Liver (tissue), 9 donors: ENCODE results near the gene HMX1. TPM values are rescaled to one million over a fixed set of nuclear protein-coding genes. Genes with fewer than 3 reads are reported as not detected.

Source experiments
- DNase-seq: peaks from one replicate; pipeline ENCODE4 v3.0.0-alpha.2; 2017; ENCODE audit warnings: low spot score
- H3K27ac ChIP-seq, 2 donors: one replicate each; pipeline ENCODE4 v1.7.0; 2013; ENCODE audit warnings: inconsistent platforms in 2 of 2, low read length in 2 of 2, control low read depth in 1 of 2, low read depth in 1 of 2, mild to moderate bottlenecking in 1 of 2
- H3K27me3 ChIP-seq, 4 donors: one replicate each; pipeline versions ENCODE4 v1.6.1 to v1.7.0; 2013; ENCODE audit warnings: low read length in 3 of 4, inconsistent platforms in 1 of 4, mild to moderate bottlenecking in 1 of 4, moderate library complexity in 1 of 4; ENCODE audit not compliant: control insufficient read depth in 4 of 4, insufficient read depth in 4 of 4
- H3K36me3 ChIP-seq, 4 donors: one replicate each; pipeline versions ENCODE4 v1.6.1 to v1.7.0; 2013; ENCODE audit warnings: low read length in 3 of 4, mild to moderate bottlenecking in 3 of 4, low read depth in 1 of 4, moderate library complexity in 1 of 4; ENCODE audit not compliant: control insufficient read depth in 4 of 4, insufficient read depth in 3 of 4
- H3K4me1 ChIP-seq, 4 donors: one replicate each; pipeline versions ENCODE4 v1.6.1 to v1.7.0; 2013; ENCODE audit warnings: low read length in 3 of 4, mild to moderate bottlenecking in 3 of 4, moderate library complexity in 1 of 4; ENCODE audit not compliant: control insufficient read depth in 4 of 4, insufficient read depth in 4 of 4
- H3K4me3 ChIP-seq, 3 donors: one replicate each; pipeline versions ENCODE4 v1.6.1 to v1.7.0; 2013; ENCODE audit warnings: low read length in 3 of 3, control low read depth in 1 of 3, low read depth in 1 of 3, mild to moderate bottlenecking in 1 of 3
- H3K9ac ChIP-seq, 2 donors: one replicate each; pipeline ENCODE4 v1.7.0; 2013; ENCODE audit warnings: low read length in 2 of 2, mild to moderate bottlenecking in 2 of 2, moderate library complexity in 2 of 2, control low read depth in 1 of 2, low read depth in 1 of 2
- H3K9me3 ChIP-seq, 4 donors: one replicate each; pipeline versions ENCODE4 v1.6.1 to v1.7.0; 2013; ENCODE audit warnings: low read length in 3 of 4; ENCODE audit not compliant: control insufficient read depth in 4 of 4
- CTCF ChIP-seq: fragments of 150-350 bp; IDR thresholded peaks from 2 replicates; pipeline ENCODE4 v1.5.1; 2017; ENCODE audit warnings: improper control_type of control experiment, low read depth, low read length; ENCODE audit not compliant: missing input control
- EGR1 ChIP-seq, 2 donors: IDR thresholded peaks; 2 replicates each; pipeline ENCODE4 v1.6.1; 2016 to 2018; ENCODE audit warnings: antibody characterized with exemption in 2 of 2, low read depth in 2 of 2
- FOXA1 ChIP-seq: IDR thresholded peaks from 2 replicates; pipeline ENCODE4 v1.6.1; 2016; ENCODE audit warnings: antibody characterized with exemption
- HNF4A ChIP-seq, 2 donors: conservative IDR thresholded peaks; 2 replicates each; pipeline ENCODE4 v1.6.1; 2016; ENCODE audit warnings: antibody characterized with exemption in 2 of 2, mild to moderate bottlenecking in 2 of 2
- NR2F2 ChIP-seq: IDR thresholded peaks from 2 replicates; pipeline ENCODE4 v1.6.1; 2016; ENCODE audit warnings: antibody characterized with exemption
- RAD21 ChIP-seq, 2 donors: IDR thresholded peaks; 2 replicates each; pipeline ENCODE4 v1.6.1; 2016; ENCODE audit warnings: antibody characterized with exemption in 2 of 2, mild to moderate bottlenecking in 2 of 2
- TAF1 ChIP-seq: conservative IDR thresholded peaks from 2 replicates; pipeline ENCODE4 v1.6.1; 2016; ENCODE audit warnings: antibody characterized with exemption, mild to moderate bottlenecking
- WGBS: extraction: QIAGEN DNeasy Blood & Tissue Kit; methylation state at CpG from one replicate; pipeline ENCODE4 v1.1.7; 2013; 5-methylcytosine and 5-hydroxymethylcytosine counted together
- polyA plus RNA-seq, 2 donors: library from polyadenylated mRNA; stranded (reverse) in 1 of 2; unstranded in 1 of 2; fragments of 200-250 nt in 1 of 2; fragments of >200 nt in 1 of 2; fragmentation: Nextera tagmentation in 1 of 2; extraction: Ambion mirVana in 1 of 2; gene quantifications; one replicate each; pipeline versions ENCODE4 v1.2.1 to v1.2.3, GENCODE V29; 2013 to 2015
- total RNA-seq, 2 donors: library from RNA; depleted of rRNA; stranded (reverse); fragments of >200 nt; gene quantifications; one replicate each; pipeline ENCODE4 v1.2.3, GENCODE V29; 2014
- TF ChIP-seq, protein P1 (sequence below): IDR thresholded peaks from 2 replicates; pipeline ENCODE4 v1.6.1; 2016; ENCODE audit warnings: antibody characterized with exemption
- TF ChIP-seq, protein P2 (sequence below): IDR thresholded peaks from 2 replicates; pipeline ENCODE4 v1.6.1; 2016; ENCODE audit warnings: antibody characterized with exemption
- TF ChIP-seq, protein P3 (sequence below): IDR thresholded peaks from 2 replicates; pipeline ENCODE4 v1.6.1; 2016; ENCODE audit warnings: antibody characterized with exemption
- donor health status: healthy.
- donor health status: healthy.
- donor health status: healthy.
- donor health status: healthy.
- donor health status: healthy.

The HMX1 gene
- total and polyA plus RNA-seq, 4 donors = not detected

DNA sequence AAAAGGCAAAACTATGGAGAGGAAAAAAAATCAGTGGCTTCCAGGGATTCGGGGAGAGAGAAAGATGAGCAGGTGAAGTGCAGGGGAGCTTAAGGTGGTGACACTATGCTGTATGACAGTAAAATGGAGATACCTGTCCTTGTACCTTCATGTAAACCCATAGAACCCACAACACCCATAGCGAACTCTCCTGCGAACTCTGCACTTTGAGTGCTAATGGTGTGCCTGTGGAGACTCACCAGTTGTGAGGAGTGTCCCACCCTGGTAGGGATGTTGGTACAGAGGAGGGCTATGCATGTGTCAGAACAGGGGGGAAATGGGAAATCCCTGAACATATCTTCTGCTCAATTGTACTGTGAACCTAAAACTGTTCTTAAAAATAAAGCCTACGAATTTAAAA is 42.8 kb downstream of the HMX1 start:
- Histone ChIP-seq H3K9me3 (peaks cover 0 to 3% (median 2%) of the 10 kb centered on the region in 4 donors), H3K27me3 (peaks cover 0 to 4% (median 0%) of the 10 kb centered on the region in 4 donors), H3K4me3 (no peak overlapping the region), H3K4me1 (no peaks in the 10 kb centered on the region), H3K36me3 (no peaks in the 10 kb centered on the region), H3K9ac (no peak overlapping the region), H3K27ac (no peak overlapping the region)
- DNase-seq = no peak
- 77% methylated on average over 4 of the region's 4 CpGs for WGBS
- TF ChIP-seq, protein P1, sequence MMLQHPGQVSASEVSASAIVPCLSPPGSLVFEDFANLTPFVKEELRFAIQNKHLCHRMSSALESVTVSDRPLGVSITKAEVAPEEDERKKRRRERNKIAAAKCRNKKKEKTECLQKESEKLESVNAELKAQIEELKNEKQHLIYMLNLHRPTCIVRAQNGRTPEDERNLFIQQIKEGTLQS = no peak
- TF ChIP-seq FOXA1 (no peak), TAF1 (no peak), RAD21 (IDR thresholded peaks at IDR 0.05) (no peak), CTCF (no peak), HNF4A (conservative IDR thresholded peaks at IDR 0.05) (no peak), NR2F2 (no peak)

DNA sequence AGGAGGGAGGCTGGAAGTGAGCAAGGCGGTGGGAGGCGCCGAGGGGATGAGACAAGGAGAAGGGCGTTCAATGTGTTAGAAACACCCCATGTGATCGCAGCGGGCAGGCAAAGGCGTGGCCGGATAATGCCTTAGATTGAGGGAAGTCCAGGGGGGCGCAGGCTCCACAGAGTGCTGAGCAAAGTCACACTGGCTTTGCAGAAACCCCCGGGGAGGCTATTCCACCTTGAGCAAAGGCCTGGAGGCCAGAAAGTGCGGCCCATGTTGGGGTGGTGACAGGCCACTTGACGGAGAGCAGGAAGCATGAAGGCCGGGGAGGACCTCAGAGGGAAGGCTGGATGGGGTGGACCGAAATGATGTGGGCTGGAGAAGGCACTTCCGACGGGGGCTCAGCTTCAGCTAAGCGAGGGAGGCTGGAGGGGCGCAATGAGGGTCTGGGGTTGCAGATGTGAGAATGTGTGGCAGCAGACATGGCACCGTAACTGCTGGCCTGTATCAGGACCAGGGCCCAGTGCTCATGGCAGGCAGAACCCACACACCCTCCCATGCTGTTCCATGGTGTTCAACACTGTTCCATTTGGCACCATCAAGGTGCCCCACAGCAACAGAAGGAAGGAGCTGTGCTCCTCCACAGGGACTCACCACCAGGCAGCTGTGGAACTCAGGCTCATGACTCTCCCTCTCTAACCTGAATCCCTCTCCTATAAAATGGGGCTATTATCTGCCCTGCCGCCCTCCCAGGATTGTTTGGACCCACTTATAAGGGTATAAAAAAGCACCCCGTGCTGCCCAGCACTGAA is 50.3 kb downstream of the HMX1 start:
- TF ChIP-seq, protein P2, sequence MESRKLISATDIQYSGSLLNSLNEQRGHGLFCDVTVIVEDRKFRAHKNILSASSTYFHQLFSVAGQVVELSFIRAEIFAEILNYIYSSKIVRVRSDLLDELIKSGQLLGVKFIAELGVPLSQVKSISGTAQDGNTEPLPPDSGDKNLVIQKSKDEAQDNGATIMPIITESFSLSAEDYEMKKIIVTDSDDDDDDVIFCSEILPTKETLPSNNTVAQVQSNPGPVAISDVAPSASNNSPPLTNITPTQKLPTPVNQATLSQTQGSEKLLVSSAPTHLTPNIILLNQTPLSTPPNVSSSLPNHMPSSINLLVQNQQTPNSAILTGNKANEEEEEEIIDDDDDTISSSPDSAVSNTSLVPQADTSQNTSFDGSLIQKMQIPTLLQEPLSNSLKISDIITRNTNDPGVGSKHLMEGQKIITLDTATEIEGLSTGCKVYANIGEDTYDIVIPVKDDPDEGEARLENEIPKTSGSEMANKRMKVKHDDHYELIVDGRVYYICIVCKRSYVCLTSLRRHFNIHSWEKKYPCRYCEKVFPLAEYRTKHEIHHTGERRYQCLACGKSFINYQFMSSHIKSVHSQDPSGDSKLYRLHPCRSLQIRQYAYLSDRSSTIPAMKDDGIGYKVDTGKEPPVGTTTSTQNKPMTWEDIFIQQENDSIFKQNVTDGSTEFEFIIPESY = no peak
- TF ChIP-seq, protein P3, sequence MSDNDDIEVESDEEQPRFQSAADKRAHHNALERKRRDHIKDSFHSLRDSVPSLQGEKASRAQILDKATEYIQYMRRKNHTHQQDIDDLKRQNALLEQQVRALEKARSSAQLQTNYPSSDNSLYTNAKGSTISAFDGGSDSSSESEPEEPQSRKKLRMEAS = no peak
- TF ChIP-seq CTCF (no peak), EGR1 (IDR thresholded peaks at IDR 0.05; ENCODE audit: low read depth in 2 of 2) (no peak)
- no peak for DNase-seq
- Histone ChIP-seq H3K4me1 (no peaks in the 10 kb centered on the region), H3K4me3 (no peak overlapping the region), H3K36me3 (no peaks in the 10 kb centered on the region), H3K27me3 (peaks cover 0 to 6% (median 0%) of the 10 kb centered on the region in 4 donors), H3K27ac (no peak overlapping the region), H3K9ac (no peak overlapping the region), H3K9me3 (no peaks in the 10 kb centered on the region)
- WGBS = 86% methylated on average over 21 of the region's 21 CpGs
